GM12873 (cell line): ENCODE measurements around the gene MEI1.

ENCODE experiments used
- TF ChIP-seq, protein P1 (sequence below): IDR thresholded peaks from 2 replicates; pipeline ENCODE4 v1.5.1; 2012; ENCODE audit warnings: low read depth, mild to moderate bottlenecking, moderate library complexity, low read length, control low read depth; ENCODE audit not compliant: insufficient read depth; ENCODE audit errors: missing control alignments

The MEI1 gene

DNA sequence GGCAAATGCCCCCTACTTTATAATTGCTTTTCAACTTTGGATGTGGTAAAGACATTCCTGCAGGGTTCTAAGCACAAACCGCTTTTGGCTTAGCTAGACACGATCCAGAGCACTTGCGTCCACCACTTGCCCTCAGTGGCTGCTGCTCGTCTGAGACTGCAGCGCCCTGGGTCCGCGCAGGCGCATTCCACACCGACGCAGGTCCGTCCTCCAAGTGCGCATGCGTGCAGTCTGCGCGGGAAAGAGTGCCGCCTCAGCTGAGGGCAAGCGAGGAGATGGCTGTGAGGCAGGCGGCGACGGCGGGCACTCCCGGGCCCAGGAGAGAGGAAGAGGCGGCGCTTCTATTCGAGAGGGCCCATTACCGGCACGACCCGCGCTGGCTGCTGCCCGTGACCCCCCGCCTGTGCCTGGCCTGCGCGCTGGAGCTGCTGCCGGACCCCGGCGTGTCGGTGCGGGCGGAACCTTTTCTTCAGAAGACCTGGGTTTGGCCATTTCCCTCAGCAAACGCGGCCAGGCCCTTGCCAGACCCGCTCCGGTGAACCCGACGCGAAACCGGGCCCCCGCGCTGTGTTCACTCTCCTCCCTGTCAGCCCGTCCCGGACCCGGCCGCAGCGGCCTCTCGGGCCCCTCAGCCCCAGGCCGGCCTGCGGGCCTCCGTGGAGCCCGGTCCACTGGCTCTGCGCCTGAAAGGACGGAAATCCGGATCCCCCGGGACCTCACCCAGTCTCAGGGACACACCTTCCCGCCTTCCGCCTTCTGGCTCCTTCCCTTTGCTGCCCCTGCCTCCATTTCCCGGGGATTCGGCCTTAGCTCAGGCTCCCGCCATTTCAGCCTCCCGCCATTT lies at the start of gene MEI1:
Gene MEI1 (plus strand): TSS at position 240 of the 844 bp plus-strand sequence. CDS start 36 bp downstream, at position 276.
- TF ChIP-seq, protein P1, sequence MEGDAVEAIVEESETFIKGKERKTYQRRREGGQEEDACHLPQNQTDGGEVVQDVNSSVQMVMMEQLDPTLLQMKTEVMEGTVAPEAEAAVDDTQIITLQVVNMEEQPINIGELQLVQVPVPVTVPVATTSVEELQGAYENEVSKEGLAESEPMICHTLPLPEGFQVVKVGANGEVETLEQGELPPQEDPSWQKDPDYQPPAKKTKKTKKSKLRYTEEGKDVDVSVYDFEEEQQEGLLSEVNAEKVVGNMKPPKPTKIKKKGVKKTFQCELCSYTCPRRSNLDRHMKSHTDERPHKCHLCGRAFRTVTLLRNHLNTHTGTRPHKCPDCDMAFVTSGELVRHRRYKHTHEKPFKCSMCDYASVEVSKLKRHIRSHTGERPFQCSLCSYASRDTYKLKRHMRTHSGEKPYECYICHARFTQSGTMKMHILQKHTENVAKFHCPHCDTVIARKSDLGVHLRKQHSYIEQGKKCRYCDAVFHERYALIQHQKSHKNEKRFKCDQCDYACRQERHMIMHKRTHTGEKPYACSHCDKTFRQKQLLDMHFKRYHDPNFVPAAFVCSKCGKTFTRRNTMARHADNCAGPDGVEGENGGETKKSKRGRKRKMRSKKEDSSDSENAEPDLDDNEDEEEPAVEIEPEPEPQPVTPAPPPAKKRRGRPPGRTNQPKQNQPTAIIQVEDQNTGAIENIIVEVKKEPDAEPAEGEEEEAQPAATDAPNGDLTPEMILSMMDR: no peak

DNA sequence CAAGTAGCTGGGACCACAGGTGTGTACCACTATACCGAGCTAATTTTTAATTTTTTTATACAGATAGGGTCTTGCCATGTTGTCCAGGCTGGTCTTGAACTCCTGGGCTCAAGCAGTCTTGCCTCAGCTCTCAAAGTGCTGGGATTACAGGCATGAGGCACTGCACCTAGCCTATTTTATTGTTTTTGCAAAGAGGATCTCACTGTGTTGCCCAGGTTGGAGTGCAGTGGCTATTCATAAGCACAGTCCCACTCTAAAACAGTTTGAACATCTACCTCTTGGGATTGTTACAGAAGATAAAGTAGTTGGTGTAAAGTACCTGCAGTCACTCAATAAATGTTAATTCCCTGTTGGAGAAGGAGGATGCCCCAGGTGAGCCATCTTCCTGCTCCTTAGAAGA lies 49.1 kb upstream of the MEI1 start:
- TF ChIP-seq, protein P1: no peak

DNA sequence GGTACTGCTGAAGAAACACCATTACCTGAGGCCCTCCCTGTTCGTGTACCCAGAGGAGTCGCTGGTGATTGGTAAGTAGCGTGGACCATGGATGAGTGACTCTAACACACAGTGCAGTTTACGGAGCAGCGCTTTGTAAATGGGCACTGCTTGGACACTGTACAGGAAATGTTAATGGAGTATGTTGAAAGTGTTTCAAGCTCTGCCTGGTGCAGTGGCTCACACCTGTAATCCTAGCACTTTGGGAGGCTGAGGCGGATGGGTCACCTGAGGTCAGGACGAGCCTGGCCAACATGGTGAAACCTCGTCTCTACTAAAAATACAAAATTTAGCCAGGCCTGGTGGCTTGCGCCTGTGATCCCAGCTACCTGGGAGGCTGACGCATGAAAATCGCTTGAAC lies 48.5 kb upstream of the MEI1 start:
- TF ChIP-seq, protein P1: no peak

DNA sequence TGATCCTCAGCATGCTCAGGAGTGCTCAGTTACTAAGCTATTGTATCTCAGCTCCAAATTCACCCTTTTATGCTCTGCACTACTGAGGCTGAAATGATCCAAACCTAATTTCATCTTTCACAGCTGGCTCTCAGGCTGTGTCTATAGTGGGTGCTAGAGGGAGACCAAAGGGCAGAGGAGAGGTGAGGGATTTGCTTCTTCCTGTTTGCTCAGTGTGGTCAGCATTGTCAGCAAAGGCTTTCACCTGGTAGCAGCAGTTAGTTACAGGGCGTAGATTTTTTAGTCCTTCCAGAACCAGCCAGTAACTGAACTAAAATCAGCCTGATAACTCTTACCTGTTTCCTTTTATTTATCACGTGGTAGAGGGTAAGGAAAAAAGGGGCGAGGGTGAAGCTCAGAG lies 45.0 kb upstream of the MEI1 start:
- TF ChIP-seq, protein P1: no peak

DNA sequence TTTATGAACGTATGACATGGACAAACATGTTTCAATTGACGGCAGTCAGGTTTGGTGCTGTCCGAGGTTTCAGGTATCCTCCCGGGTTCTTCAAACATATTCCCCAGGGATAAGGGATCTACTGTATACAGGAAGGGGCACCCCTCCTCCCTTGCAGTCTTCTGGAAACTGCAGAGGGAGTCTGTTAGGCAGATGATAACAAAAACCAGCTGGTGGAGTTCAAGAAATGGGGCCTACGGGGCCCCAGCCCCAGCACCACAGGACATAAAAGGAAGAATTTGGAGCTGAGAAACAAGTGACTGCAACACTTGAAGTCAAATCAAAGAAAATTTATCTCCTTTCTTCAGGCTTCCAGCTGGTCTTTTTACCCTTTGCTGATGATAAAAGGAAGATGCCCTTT lies 42.7 kb upstream of the MEI1 start:
- TF ChIP-seq, protein P1: no peak

DNA sequence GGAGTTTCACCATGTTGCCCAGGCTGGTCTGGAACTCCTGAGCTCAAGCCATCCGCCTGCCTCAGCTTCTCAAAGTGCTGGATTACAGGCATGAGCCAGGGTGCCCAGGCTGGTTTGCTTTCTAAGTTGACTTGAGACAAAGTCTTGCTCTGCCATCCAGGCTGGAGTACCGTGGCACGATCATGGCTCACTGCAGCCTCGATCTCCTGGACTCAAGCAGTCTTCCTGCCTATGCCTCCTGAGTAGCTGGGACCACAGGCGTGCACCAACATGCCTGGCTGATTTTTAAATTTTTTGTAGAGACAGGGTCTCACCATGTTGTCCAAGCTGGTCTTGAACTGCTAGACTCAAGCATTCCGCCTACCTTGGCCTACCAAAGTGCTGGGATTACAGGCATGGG lies 41.6 kb upstream of the MEI1 start:
- TF ChIP-seq, protein P1: no peak

GRCh38 chr22:41658869-41659268 lies 40.4 kb upstream of the MEI1 start:
- TF ChIP-seq, protein P1: no peak
